GM18870 (cell line): Measurements from ENCODE around the gene SLC25A46.
"Not testable (repeated sequence)": the region's sequence is repeated elsewhere in the genome, so short reads cannot be mapped to it uniquely, and the experiment has no call there.

Experiments used
- ATAC-seq: cut with Tn5 transposase; IDR thresholded peaks from one replicate; pipeline ENCODE4 v1.9.1; 2021; ENCODE audit warnings: moderate library complexity; ENCODE audit not compliant: unreplicated experiment

The SLC25A46 gene

GRCh38 chr5:110754181-110754580, 15.4 kb downstream of the SLC25A46 start:
- no peak for ATAC-seq

GRCh38 chr5:110757118-110757729, 18.4 kb downstream of the SLC25A46 start:
- ATAC-seq = no peak

- ATAC-seq = no peak
These were observed 21.4 kb downstream of the SLC25A46 start for GRCh38 chr5:110760158-110760557.

- ATAC-seq = no peak
These were observed 29.5 kb downstream of the SLC25A46 start for GRCh38 chr5:110768138-110768860.

- ATAC-seq = no peak
These were observed 30.3 kb downstream of the SLC25A46 start for GRCh38 chr5:110769000-110769681.

GRCh38 chr5:110770286-110770685, 31.5 kb downstream of the SLC25A46 start:
- ATAC-seq = no peak

- ATAC-seq = no peak
These were observed 46.1 kb downstream of the SLC25A46 start for GRCh38 chr5:110784901-110785300.

GRCh38 chr5:110785356-110785755, 46.5 kb downstream of the SLC25A46 start:
- no peak for ATAC-seq

- ATAC-seq = not testable (repeated sequence)
These were observed 49.2 kb downstream of the SLC25A46 start for GRCh38 chr5:110788006-110788405.

GRCh38 chr5:110790673-110791072, 51.9 kb downstream of the SLC25A46 start:
- no peak for ATAC-seq

GRCh38 chr5:110802998-110803397, 64.2 kb downstream of the SLC25A46 start:
- no peak for ATAC-seq

- no peak for ATAC-seq
These were observed 64.9 kb downstream of the SLC25A46 start for GRCh38 chr5:110803467-110804326.

- ATAC-seq = no peak
These were observed 68.4 kb downstream of the SLC25A46 start for GRCh38 chr5:110807169-110807568.

GRCh38 chr5:110809006-110809405, 70.2 kb downstream of the SLC25A46 start:
- ATAC-seq = no peak
